ENCODE measurements around the gene LDAH.

Gene LDAH

GRCh38 chr2:20745924-20746555 is 76.9 kb downstream of the LDAH start:
- Histone ChIP-seq H3K27ac (ENCODE audit: extremely low read depth, low read depth, low read length) (no peak overlapping the region), H3K4me3 (ENCODE audit: low read depth, low read length) (no peak overlapping the region)
- CTCF ChIA-PET = no interaction called here

GRCh38 chr2:20744366-20745335 is 78.2 kb downstream of the LDAH start:
- ChIA-PET CTCF (interaction anchor here (0.6 kb wide), 4 partner anchors 68 to 1107 kb away, joined by 3 read pairs; no protein-coding TSS in a partner anchor), POLR2A (no interaction called here)
- TF ChIP-seq ZNF639 (tag by site-specific recombination; IDR thresholded peaks at IDR 0.05) = no peak
- TF ChIP-seq ZNF837 (tag by site-specific recombination; IDR thresholded peaks at IDR 0.05) = no peak
- TF ChIP-seq ZNF404 (tag by site-specific recombination; IDR thresholded peaks at IDR 0.05) = no peak
- TF ChIP-seq ZNF138 (tag by site-specific recombination; IDR thresholded peaks at IDR 0.05; ENCODE audit: borderline replicate concordance) = no peak
- no peak for TF ChIP-seq ZNF514 (tag by site-specific recombination; IDR thresholded peaks at IDR 0.05)
- TF ChIP-seq FEZF1 (tag by site-specific recombination; IDR thresholded peaks at IDR 0.05) = no peak
- no peak for TF ChIP-seq YY2 (tag by site-specific recombination; IDR thresholded peaks at IDR 0.05)
- no peak for TF ChIP-seq ZNF664 (tag by site-specific recombination; IDR thresholded peaks at IDR 0.05)
- TF ChIP-seq ZBTB10 (tag by site-specific recombination; IDR thresholded peaks at IDR 0.05) = no peak
- no peak for TF ChIP-seq BCL11A (tag by site-specific recombination; IDR thresholded peaks at IDR 0.05; ENCODE audit: low read depth)
- no peak for TF ChIP-seq ZNF701 (tag by site-specific recombination; IDR thresholded peaks at IDR 0.05)
- TF ChIP-seq ZSCAN30 (tag by site-specific recombination; IDR thresholded peaks at IDR 0.05) = no peak
- no peak for TF ChIP-seq KLF9 (tag by site-specific recombination; IDR thresholded peaks at IDR 0.05; ENCODE audit: low read depth)
- no peak for TF ChIP-seq ZNF398 (tag by site-specific recombination; IDR thresholded peaks at IDR 0.05)
- Histone ChIP-seq H3K36me3 (ENCODE audit: control insufficient read depth in 2 of 2, insufficient read depth in 1 of 2, low read length in 2 of 2) (no peaks in the 10 kb centered on the region), H3K9me3 (ENCODE audit: control insufficient read depth, insufficient read depth, low read depth, low read length) (no peaks in the 10 kb centered on the region), H3K4me1 (ENCODE audit: control insufficient read depth, insufficient read depth, low read length) (no peaks in the 10 kb centered on the region), H3K27ac (ENCODE audit: extremely low read depth, low read depth, low read length) (no peak overlapping the region), H3K4me3 (ENCODE audit: low read depth, low read length) (no peak overlapping the region)

More at GRCh38 chr2:20745924-20746555, 76.9 kb downstream of the LDAH start:
- Histone ChIP-seq H3K9me3 (ENCODE audit: control insufficient read depth, insufficient read depth, low read depth, low read length) (no peaks in the 10 kb centered on the region), H3K4me1 (ENCODE audit: control insufficient read depth, insufficient read depth, low read length) (no peaks in the 10 kb centered on the region), H3K36me3 (ENCODE audit: control insufficient read depth in 2 of 2, insufficient read depth in 1 of 2, low read length in 2 of 2) (no peaks in the 10 kb centered on the region)
- POLR2A ChIA-PET = no interaction called here
- no peak for TF ChIP-seq ZNF2 (tag by site-specific recombination; IDR thresholded peaks at IDR 0.05)
- TF ChIP-seq MYNN (tag by site-specific recombination; IDR thresholded peaks at IDR 0.05; ENCODE audit: borderline replicate concordance) = no peak
- no peak for TF ChIP-seq ZFP3 (tag by site-specific recombination; IDR thresholded peaks at IDR 0.05; ENCODE audit: low read depth)
- TF ChIP-seq OSR2 (tag by site-specific recombination; IDR thresholded peaks at IDR 0.05) = no peak
- TF ChIP-seq ZNF571 (tag by site-specific recombination; IDR thresholded peaks at IDR 0.05) = no peak
- no peak for TF ChIP-seq ZNF223 (tag by site-specific recombination; IDR thresholded peaks at IDR 0.05)
- no peak for TF ChIP-seq ZNF350 (tag by site-specific recombination; IDR thresholded peaks at IDR 0.05)
- no peak for TF ChIP-seq GFI1B (tag by site-specific recombination; IDR thresholded peaks at IDR 0.05)
- no peak for TF ChIP-seq ZNF549 (tag by site-specific recombination; IDR thresholded peaks at IDR 0.05)
- TF ChIP-seq ZNF302 (tag by site-specific recombination; IDR thresholded peaks at IDR 0.05; ENCODE audit: low read depth) = no peak
- TF ChIP-seq, protein P1, sequence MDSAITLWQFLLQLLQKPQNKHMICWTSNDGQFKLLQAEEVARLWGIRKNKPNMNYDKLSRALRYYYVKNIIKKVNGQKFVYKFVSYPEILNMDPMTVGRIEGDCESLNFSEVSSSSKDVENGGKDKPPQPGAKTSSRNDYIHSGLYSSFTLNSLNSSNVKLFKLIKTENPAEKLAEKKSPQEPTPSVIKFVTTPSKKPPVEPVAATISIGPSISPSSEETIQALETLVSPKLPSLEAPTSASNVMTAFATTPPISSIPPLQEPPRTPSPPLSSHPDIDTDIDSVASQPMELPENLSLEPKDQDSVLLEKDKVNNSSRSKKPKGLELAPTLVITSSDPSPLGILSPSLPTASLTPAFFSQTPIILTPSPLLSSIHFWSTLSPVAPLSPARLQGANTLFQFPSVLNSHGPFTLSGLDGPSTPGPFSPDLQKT (IDR thresholded peaks at IDR 0.05; ENCODE audit: borderline replicate concordance, low read depth, low read length) = no peak
- TF ChIP-seq ZNF354C (tag by site-specific recombination; IDR thresholded peaks at IDR 0.05; ENCODE audit: borderline replicate concordance, low read depth) = no peak
- TF ChIP-seq ZNF555 (tag by site-specific recombination; conservative IDR thresholded peaks at IDR 0.05) = no peak
- no peak for TF ChIP-seq ZNF791 (tag by site-specific recombination; IDR thresholded peaks at IDR 0.05)
